ENCODE measurements around the gene GNRH2. TPM values are rescaled to one million over a fixed set of nuclear protein-coding genes. Genes with fewer than 3 reads are reported as not detected.

GNRH2 gene
- total RNA-seq, 1 donor from 2014 or later: not detected

- Histone ChIP-seq H3K9me3 (no peaks in the 10 kb centered on the region), H3K36me3 (peaks cover 17 to 28% of the 10 kb centered on the region in 2 donors), H3K4me1 (peaks cover 7 to 20% of the 10 kb centered on the region in 2 donors), H3K27me3 (no peaks in the 10 kb centered on the region), H3K27ac (peak overlapping the region; percentile 71 to 82), H3K4me3 (no peak overlapping the region)
- TF ChIP-seq, protein P1, sequence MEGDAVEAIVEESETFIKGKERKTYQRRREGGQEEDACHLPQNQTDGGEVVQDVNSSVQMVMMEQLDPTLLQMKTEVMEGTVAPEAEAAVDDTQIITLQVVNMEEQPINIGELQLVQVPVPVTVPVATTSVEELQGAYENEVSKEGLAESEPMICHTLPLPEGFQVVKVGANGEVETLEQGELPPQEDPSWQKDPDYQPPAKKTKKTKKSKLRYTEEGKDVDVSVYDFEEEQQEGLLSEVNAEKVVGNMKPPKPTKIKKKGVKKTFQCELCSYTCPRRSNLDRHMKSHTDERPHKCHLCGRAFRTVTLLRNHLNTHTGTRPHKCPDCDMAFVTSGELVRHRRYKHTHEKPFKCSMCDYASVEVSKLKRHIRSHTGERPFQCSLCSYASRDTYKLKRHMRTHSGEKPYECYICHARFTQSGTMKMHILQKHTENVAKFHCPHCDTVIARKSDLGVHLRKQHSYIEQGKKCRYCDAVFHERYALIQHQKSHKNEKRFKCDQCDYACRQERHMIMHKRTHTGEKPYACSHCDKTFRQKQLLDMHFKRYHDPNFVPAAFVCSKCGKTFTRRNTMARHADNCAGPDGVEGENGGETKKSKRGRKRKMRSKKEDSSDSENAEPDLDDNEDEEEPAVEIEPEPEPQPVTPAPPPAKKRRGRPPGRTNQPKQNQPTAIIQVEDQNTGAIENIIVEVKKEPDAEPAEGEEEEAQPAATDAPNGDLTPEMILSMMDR (IDR thresholded peaks at IDR 0.05): no peak
- DNase-seq (ENCODE audit: low spot score in 2 of 2): peak in 1 of 2 donors; percentile 67
- intact Hi-C loops (cut with DNase I): loop anchor here (10.0 kb wide), 5 partner anchors 198 to 1148 kb away; partner anchors contain the start of genes DNAAF9, IDH3B, PCED1A and SIRPA
Observed at GRCh38 chr20:3042625-3043024, 797 bp upstream of the GNRH2 start.

GRCh38 chr20:3044336-3044965 is 1.0 kb downstream of the GNRH2 start:
- peaks cover 7 to 21% of the 10 kb centered on the region in 2 donors for H3K4me1 ChIP-seq
- no peak overlapping the region for H3K4me3 ChIP-seq
- TF ChIP-seq, protein P1 (IDR thresholded peaks at IDR 0.05): no peak
- H3K27ac ChIP-seq: no peak overlapping the region
- peaks cover 22 to 30% of the 10 kb centered on the region in 2 donors for H3K36me3 ChIP-seq
- H3K27me3 ChIP-seq: no peaks in the 10 kb centered on the region
- intact Hi-C loops (cut with DNase I): loop anchor here (2.0 to 10.0 kb wide), 6 partner anchors 172 to 1150 kb away; partner anchors contain the start of genes DNAAF9, IDH3B, PCED1A and PTPRA
- no peaks in the 10 kb centered on the region for H3K9me3 ChIP-seq
- DNase-seq (ENCODE audit: low spot score in 2 of 2): no peak

- H3K4me3 ChIP-seq: peak overlapping the region; percentile 89 to 93
- H3K9me3 ChIP-seq: no peaks in the 10 kb centered on the region
- no peaks in the 10 kb centered on the region for H3K27me3 ChIP-seq
- intact Hi-C loops (cut with DNase I): loop anchor here (1.0 to 10.0 kb wide), 8 partner anchors 127 to 1150 kb away; partner anchors contain the start of genes DDRGK1, DNAAF9, IDH3B and LZTS3
- H3K36me3 ChIP-seq: peaks cover 14 to 25% of the 10 kb centered on the region in 2 donors
- H3K4me1 ChIP-seq: peaks cover 7 to 21% of the 10 kb centered on the region in 2 donors
- TF ChIP-seq, protein P1 (IDR thresholded peaks at IDR 0.05): no peak
- peak; percentile 47 to 89 for DNase-seq (ENCODE audit: low spot score in 2 of 2)
- peak overlapping the region; percentile 91 to 92 for H3K27ac ChIP-seq
Observed at GRCh38 chr20:3045042-3045815, 1.8 kb downstream of the GNRH2 start.

- intact Hi-C loops (cut with DNase I): loop anchor here (1.0 to 10.0 kb wide), 8 partner anchors 126 to 1151 kb away; partner anchors contain the start of genes DDRGK1, DNAAF9, IDH3B and LZTS3
- Histone ChIP-seq H3K4me3 (peak within 1 kb of the TSS; percentile 89 to 93), H3K4me1 (peaks cover 7 to 21% of the 10 kb centered on the region in 2 donors), H3K36me3 (peaks cover 14 to 24% of the 10 kb centered on the region in 2 donors), H3K9me3 (no peaks in the 10 kb centered on the region), H3K27ac (peak within 1 kb of the TSS; percentile 91 to 92), H3K27me3 (no peaks in the 10 kb centered on the region)
- peak; percentile 55 to 94 for DNase-seq (ENCODE audit: low spot score in 2 of 2)
- TF ChIP-seq, protein P1 (IDR thresholded peaks at IDR 0.05): no peak
Observed at GRCh38 chr20:3045816-3046676, 2.6 kb downstream of the GNRH2 start, which contains the start of gene MRPS26. Gene MRPS26 (plus strand): TSS chr20:3046052. CDS start chr20:3046069, 17 bp downstream.

Data from ascending aorta (tissue), 2 donors.